GM10248 (cell line): ENCODE results near the gene SPPL2B.
A peak's percentile ranks its signal among the peaks of the same experiment; 100 is the strongest.
"Not testable (repeated sequence)": the region's sequence is repeated elsewhere in the genome, so short reads cannot be mapped to it uniquely, and the experiment has no call there.

Experiments
- CTCF ChIA-PET: fragments of 300-600 bp; sonication (Branson Sonifier 250); formaldehyde crosslinking; extraction: SDS; loops from one replicate; lab custom pipeline; 2021; ENCODE audit warnings: antibody characterized with exemption; lab: Yijun Ruan, JAX
- POLR2A ChIA-PET: fragments of 350-650 bp; sonication (Branson Sonifier 250); formaldehyde crosslinking; extraction: SDS; loops from one replicate; lab custom pipeline; 2020; ENCODE audit warnings: antibody characterized with exemption; lab: Yijun Ruan, JAX
- DNase-seq: peaks from one replicate; pipeline ENCODE4 v3.0.0; 2012; ENCODE audit errors: extremely low spot score
- CTCF ChIP-seq: IDR thresholded peaks from 2 replicates; pipeline ENCODE4 v1.5.1; 2012; ENCODE audit warnings: mild to moderate bottlenecking, low read depth; ENCODE audit errors: extremely low read depth, missing control alignments, control extremely low read depth

SPPL2B gene

GRCh38 chr19:2328401-2329148 is at the start of gene SPPL2B, which contains the start of gene LSM7:
TSS of gene SPPL2B (plus strand) at chr19:2328684. CDS start at chr19:2328710, 26 bp downstream.
TSS of gene LSM7 (minus strand) at chr19:2328586. CDS start at chr19:2328566, 20 bp downstream.
- TF ChIP-seq CTCF: no peak
- ChIA-PET CTCF (interaction anchor here (1.0 to 1.2 kb wide), 2 partner anchors 173 to 285 kb away, joined by 3 to 4 read pairs; no protein-coding TSS in a partner anchor), POLR2A (interaction anchor here (0.5 kb wide), 1 partner anchor 10 kb away, joined by 6 read pairs; no protein-coding TSS in a partner anchor)
- DNase-seq: peak; percentile 99

- ChIA-PET CTCF (interaction anchor here (1.0 to 1.1 kb wide), 2 partner anchors 8 to 123 kb away, joined by 3 read pairs; no protein-coding TSS in a partner anchor), POLR2A (interaction anchor here (0.5 to 1.1 kb wide), 3 partner anchors 8 to 42 kb away, joined by 3 to 5 read pairs (median 4); no protein-coding TSS in a partner anchor)
- TF ChIP-seq CTCF: no peak
- no peak for DNase-seq
Measured at GRCh38 chr19:2280633-2281264, 47.7 kb upstream of the SPPL2B start.

- DNase-seq, CTCF ChIA-PET: not testable (repeated sequence)
- POLR2A ChIA-PET: interaction anchor here (0.6 to 1.1 kb wide), 2 partner anchors 10 to 43 kb away, joined by 3 read pairs; no protein-coding TSS in a partner anchor
Measured at GRCh38 chr19:2281265-2282061, 47.0 kb upstream of the SPPL2B start.

GRCh38 chr19:2282062-2282861 is 46.2 kb upstream of the SPPL2B start, which contains the start of gene PEAK3:
TSS of gene PEAK3 (minus strand) at chr19:2282175. CDS start at chr19:2280931, 1,244 bp downstream.
- ChIA-PET CTCF (no interaction called here), POLR2A (interaction anchor here (0.6 kb wide), 1 partner anchor 42 kb away, joined by 3 read pairs; no protein-coding TSS in a partner anchor)
- TF ChIP-seq CTCF: no peak
- DNase-seq: peak; percentile 66

GRCh38 chr19:2282862-2283237 is 45.6 kb upstream of the SPPL2B start:
- POLR2A ChIA-PET: no interaction called here
- no peak for DNase-seq
- CTCF ChIA-PET: no interaction called here
- no peak for TF ChIP-seq CTCF

GRCh38 chr19:2283835-2284507 is 44.5 kb upstream of the SPPL2B start:
- CTCF ChIA-PET: interaction anchor here (1.6 kb wide), 1 partner anchor 48 kb away, joined by 4 read pairs; no protein-coding TSS in a partner anchor
- DNase-seq: no peak
- POLR2A ChIA-PET: no interaction called here
- TF ChIP-seq CTCF: no peak
